ENCODE measurements around the gene SCD5. TPM values are rescaled to one million over a fixed set of nuclear protein-coding genes. Genes with fewer than 3 reads are reported as not detected.
"Not testable (repeated sequence)": the region's sequence is repeated elsewhere in the genome, so short reads cannot be mapped to it uniquely, and the experiment has no call there.

The SCD5 gene
- total RNA-seq, 2 experiments from 2014 or later = 0.47 to 0.76 TPM

DNA sequence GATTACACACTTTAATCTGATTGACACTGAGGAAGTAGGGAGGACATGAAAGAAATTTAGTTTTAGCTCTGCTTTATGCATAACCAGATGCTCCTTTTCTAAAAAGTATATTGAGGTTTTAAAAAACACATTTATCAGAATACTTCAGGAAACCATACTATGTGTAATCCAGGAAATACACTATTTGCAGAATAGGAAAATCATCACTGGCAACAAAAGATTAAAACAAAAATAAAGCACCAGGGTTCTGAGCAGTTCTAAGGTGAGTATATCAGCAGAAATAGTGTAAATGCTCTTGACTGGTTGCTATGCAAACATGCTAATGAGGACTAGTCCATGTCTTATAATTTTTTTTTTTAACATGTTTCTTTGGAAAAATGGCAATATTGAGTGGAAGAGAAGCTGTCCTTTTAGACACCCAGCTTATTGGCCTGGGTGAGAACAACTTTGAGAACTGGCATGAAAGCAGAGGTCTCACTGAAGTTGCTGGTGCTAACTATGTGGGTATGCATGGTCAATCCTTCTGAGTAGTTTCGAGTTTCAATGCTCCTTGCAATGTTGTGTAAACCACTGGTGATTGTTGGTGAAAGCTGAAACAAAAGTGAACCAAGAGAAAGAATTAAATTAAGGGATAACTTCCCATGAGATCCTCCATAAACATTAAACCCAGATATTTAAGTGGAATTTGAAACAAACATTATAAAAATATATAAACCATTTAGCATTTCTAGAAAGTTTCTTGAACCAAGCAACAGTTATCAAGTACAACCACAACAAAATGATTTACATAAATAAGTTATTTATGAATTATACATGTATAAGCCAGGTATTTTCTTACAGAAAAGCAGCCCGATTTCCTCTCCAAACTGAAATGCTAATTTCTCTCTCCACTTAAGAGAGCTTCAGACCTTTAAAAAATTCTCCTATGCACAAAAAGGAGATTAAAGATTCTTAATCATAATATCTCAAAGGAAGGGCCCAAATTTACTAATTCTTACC lies 20.4 kb upstream of the SCD5 start:
- H3K9me2 ChIP-seq (ENCODE audit: insufficient read depth, low read length) = no peaks in the 10 kb centered on the region
- no peak overlapping the region for H2AFZ ChIP-seq (ENCODE audit: low read length)
- DNase-seq (ENCODE audit: low spot score) = no peak
- TSS peak; percentile 73 for BruUV-seq (replicated peaks)
- ChIA-PET CTCF (ENCODE audit: unreplicated experiment) (no interaction called here), POLR2A (interaction anchor here (0.6 to 1.6 kb wide), 4 partner anchors 22 to 45 kb away, joined by 3 to 8 read pairs (median 4); no protein-coding TSS in a partner anchor)
- H3K4me1 ChIP-seq (ENCODE audit: insufficient read depth, low read length, poor library complexity, severe bottlenecking) = no peaks in the 10 kb centered on the region
- no peak overlapping the region for H3K4me3 ChIP-seq (ENCODE audit: low read depth, low read length, poor library complexity, severe bottlenecking)
- H3K4me2 ChIP-seq (ENCODE audit: low read length) = no peak overlapping the region
- intact Hi-C loops (cut with micrococcal nuclease; ENCODE audit: unreplicated experiment) = no loop called here
- no peaks in the 10 kb centered on the region for H3K9me3 ChIP-seq (ENCODE audit: low read length)
- H3K27ac ChIP-seq (ENCODE audit: low read depth, low read length, poor library complexity, severe bottlenecking) = no peak overlapping the region
- H4K20me1 ChIP-seq (ENCODE audit: insufficient read depth, low read length) = no peaks in the 10 kb centered on the region
- H3K79me2 ChIP-seq (ENCODE audit: insufficient read depth, low read depth, low read length) = no peaks in the 10 kb centered on the region
- TF ChIP-seq EZH2phosphoT487 (IDR thresholded peaks at IDR 0.05; ENCODE audit: borderline replicate concordance, low read depth, low read length) = no peak
- TF ChIP-seq, protein P1, sequence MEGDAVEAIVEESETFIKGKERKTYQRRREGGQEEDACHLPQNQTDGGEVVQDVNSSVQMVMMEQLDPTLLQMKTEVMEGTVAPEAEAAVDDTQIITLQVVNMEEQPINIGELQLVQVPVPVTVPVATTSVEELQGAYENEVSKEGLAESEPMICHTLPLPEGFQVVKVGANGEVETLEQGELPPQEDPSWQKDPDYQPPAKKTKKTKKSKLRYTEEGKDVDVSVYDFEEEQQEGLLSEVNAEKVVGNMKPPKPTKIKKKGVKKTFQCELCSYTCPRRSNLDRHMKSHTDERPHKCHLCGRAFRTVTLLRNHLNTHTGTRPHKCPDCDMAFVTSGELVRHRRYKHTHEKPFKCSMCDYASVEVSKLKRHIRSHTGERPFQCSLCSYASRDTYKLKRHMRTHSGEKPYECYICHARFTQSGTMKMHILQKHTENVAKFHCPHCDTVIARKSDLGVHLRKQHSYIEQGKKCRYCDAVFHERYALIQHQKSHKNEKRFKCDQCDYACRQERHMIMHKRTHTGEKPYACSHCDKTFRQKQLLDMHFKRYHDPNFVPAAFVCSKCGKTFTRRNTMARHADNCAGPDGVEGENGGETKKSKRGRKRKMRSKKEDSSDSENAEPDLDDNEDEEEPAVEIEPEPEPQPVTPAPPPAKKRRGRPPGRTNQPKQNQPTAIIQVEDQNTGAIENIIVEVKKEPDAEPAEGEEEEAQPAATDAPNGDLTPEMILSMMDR (conservative IDR thresholded peaks at IDR 0.05; ENCODE audit: low read length) = no peak
- peaks cover 60% of the 10 kb centered on the region for H3K36me3 ChIP-seq (ENCODE audit: insufficient read depth, low read length)

DNA sequence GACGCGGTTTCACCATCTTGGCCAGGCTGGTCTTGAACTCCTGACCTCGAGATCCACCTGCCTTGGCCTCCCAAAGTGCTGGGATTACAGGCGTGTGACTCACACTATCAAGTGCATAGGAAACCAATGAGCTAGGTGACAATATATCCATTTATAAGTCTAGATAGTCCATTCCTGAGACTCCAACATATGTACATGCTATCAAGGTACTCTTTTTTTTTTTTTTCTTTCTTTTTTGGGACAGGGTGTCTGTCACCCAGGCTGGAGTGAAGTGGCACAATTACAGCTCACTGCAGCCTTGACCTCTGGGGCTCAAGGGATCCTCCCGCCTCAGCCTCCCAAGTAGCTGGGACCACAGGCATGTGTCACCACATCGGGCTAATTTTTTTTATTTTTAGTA lies 18.3 kb upstream of the SCD5 start:
- H3K4me2 ChIP-seq (ENCODE audit: low read length); H3K9me2 ChIP-seq (ENCODE audit: insufficient read depth, low read length); H3K4me1 ChIP-seq (ENCODE audit: insufficient read depth, low read length, poor library complexity, severe bottlenecking); H2AFZ ChIP-seq (ENCODE audit: low read length); intact Hi-C loops (cut with micrococcal nuclease; ENCODE audit: unreplicated experiment); DNase-seq (ENCODE audit: low spot score); H3K4me3 ChIP-seq (ENCODE audit: low read depth, low read length, poor library complexity, severe bottlenecking); H3K9me3 ChIP-seq (ENCODE audit: low read length); BruUV-seq (replicated peaks); H4K20me1 ChIP-seq (ENCODE audit: insufficient read depth, low read length); H3K27ac ChIP-seq (ENCODE audit: low read depth, low read length, poor library complexity, severe bottlenecking); H3K79me2 ChIP-seq (ENCODE audit: insufficient read depth, low read depth, low read length); CTCF ChIA-PET (ENCODE audit: unreplicated experiment): not testable (repeated sequence)
- H3K36me3 ChIP-seq (ENCODE audit: insufficient read depth, low read length) = peaks cover 43% of the 10 kb centered on the region
- POLR2A ChIA-PET = interaction anchor here (1.0 kb wide), 1 partner anchor 10 kb away, joined by 3 read pairs; no protein-coding TSS in a partner anchor

DNA sequence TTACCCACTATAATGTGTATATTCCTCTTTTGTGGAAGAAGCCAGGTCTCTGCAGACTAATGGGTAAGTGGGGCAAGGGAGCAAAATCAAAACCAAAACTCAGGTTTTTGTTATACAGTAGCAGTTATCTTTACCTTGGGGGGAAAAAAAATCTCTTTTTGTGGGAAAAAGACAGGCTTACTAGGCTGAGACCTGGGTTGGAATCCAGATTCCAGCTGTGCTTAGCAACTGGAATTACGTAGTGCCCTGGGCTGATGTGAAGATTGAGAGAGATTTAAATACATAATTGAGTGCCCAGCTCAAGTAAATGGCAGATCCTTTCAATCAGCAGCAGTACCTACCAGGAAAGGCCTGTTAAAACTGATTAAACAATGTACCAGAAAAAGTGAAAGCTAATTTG lies 15.4 kb upstream of the SCD5 start:
- H3K79me2 ChIP-seq (ENCODE audit: insufficient read depth, low read depth, low read length) = no peaks in the 10 kb centered on the region
- no peak for DNase-seq (ENCODE audit: low spot score)
- no peak overlapping the region for H3K4me3 ChIP-seq (ENCODE audit: low read depth, low read length, poor library complexity, severe bottlenecking)
- H3K4me2 ChIP-seq (ENCODE audit: low read length) = no peak overlapping the region
- H3K36me3 ChIP-seq (ENCODE audit: insufficient read depth, low read length) = peaks cover 15% of the 10 kb centered on the region
- H3K9me3 ChIP-seq (ENCODE audit: low read length) = no peaks in the 10 kb centered on the region
- H3K4me1 ChIP-seq (ENCODE audit: insufficient read depth, low read length, poor library complexity, severe bottlenecking) = no peaks in the 10 kb centered on the region
- TF ChIP-seq, protein P1 (conservative IDR thresholded peaks at IDR 0.05; ENCODE audit: low read length) = no peak
- TF ChIP-seq EZH2phosphoT487 (IDR thresholded peaks at IDR 0.05; ENCODE audit: borderline replicate concordance, low read depth, low read length) = no peak
- POLR2A ChIA-PET = interaction anchor here (0.8 kb wide), 1 partner anchor 10 kb away, joined by 5 read pairs; no protein-coding TSS in a partner anchor
- H3K9me2 ChIP-seq (ENCODE audit: insufficient read depth, low read length) = no peaks in the 10 kb centered on the region
- H4K20me1 ChIP-seq (ENCODE audit: insufficient read depth, low read length) = no peaks in the 10 kb centered on the region
- BruUV-seq (replicated peaks) = no TSS peak
- H3K27ac ChIP-seq (ENCODE audit: low read depth, low read length, poor library complexity, severe bottlenecking) = no peak overlapping the region
- CTCF ChIA-PET (ENCODE audit: unreplicated experiment) = no interaction called here
- H2AFZ ChIP-seq (ENCODE audit: low read length) = no peak overlapping the region
- intact Hi-C loops (cut with micrococcal nuclease; ENCODE audit: unreplicated experiment) = no loop called here

Measured in OCI-LY7 (cell line).